HG03469 (cell line): ENCODE results near the gene TNIP1.

Experiments used
- ATAC-seq: cut with Tn5 transposase; IDR thresholded peaks from one replicate; pipeline ENCODE4 v1.9.1; 2021; ENCODE audit warnings: mild to moderate bottlenecking, moderate library complexity, moderate number of reproducible peaks; ENCODE audit not compliant: unreplicated experiment

Gene TNIP1

DNA sequence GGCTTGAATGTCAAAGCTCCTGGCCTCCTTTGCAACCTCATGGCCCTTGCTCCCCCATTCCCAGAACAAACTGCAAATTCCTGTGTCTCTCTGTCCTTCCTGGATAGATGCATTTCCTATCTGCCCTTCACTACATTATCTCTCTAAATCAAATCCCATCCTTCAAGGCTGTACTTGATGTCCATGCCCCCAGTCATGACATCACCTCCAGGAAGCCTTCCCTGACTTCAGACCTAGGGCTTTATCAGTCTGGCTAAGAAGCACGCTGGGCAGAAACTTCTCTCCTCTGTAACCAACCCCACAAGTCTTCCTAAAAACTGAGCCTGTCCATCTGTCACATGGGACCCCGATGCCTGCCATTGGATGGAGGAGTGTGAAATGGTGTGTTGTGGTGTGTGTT is 25.7 kb upstream of the TNIP1 start:
- no peak for ATAC-seq

DNA sequence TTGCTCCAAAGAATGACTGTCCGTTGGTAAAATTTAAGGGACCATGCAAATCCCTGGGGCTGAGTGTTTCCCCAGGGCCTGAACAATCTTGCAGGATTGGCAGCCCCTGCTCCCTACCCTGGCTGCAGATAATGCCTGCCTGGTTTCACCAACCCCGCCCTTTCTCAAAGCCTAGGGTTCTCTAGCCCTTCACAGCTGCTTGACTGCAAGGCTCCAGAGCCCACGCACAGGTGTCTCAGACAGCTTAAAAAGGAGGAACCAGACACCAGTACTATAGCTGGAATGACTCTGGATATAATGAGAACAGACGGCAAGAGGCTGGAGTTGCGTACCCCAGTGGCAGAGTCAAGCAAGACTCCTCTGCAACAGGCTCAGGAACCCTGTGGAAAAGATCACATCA is 25.2 kb upstream of the TNIP1 start:
- no peak for ATAC-seq

DNA sequence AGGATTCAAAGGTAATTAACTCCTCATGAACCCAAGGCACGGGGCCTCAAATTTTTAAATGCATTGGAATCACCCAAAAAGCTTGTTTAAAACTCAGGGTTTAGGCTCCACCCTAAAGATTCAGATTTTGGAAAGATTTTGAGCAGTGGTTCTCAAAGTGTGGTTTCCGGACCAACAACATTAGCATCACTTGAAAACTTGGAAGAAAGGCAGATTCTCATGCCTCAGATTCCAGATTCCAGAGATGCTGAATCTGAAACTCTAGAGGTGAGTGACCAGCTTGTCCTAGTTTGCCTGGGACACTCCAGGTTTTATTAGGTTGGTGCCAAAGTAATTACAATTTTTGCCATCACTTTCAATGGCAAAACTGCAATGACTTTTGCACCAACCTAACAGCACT is 24.7 kb upstream of the TNIP1 start:
- no peak for ATAC-seq

DNA sequence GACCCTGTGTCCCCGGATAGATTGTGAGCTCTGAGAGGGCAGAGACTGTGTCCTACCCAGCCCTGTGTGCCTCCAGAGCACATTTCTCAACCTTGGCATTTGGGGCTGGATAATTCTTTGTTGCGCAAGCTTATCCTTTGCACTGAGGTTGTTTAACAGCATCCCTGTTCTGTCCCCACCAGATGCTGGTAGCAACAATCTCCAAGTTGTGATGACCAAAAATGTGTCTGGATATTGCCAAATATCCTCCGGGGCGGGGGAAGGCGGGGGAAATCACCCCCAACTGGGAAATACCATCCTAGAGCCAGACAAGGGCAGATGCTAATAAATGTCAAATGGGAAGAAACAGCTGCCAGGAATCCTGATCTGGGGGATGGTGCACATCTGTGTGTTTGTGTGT is 24.0 kb upstream of the TNIP1 start:
- ATAC-seq: no peak

DNA sequence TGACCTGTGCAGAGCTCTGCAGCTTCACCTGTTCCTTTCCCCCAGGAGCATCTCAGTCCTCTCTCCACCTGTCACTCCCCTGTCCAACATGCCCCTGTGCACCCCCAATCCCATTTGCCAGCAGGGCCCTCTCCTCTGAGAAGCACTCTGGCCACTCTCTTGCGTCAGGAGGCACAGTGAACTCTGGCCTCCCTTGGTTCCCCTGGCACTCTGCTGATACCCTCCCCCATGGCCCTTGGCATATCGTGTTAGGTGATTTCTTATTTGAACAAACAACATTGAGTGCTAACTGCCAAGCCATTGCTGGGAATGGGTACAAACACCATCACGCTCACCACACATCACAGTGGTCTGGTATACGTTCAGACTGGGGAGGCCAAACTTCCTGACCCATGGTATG is 20.9 kb upstream of the TNIP1 start:
- ATAC-seq: no peak

DNA sequence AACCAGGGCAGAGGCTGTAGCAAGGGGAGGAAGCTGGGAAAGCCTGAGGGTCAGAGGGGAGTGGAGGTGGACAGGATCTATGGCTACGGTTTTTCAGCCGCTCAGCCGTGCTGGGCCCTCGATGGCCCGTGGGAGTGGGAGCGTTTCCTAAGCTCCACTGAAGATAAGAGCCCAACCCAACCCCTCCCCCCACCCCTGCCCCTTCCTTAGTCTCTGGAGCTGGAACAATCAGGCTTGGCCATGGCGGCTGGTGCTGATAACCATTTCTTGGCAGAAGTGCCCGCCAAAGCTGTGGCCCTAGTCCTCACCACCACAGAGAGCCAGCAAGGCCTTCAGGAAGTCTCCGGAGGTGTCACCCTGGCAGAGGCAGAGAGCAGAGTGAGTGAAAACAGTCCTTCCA is 20.3 kb upstream of the TNIP1 start:
- no peak for ATAC-seq

DNA sequence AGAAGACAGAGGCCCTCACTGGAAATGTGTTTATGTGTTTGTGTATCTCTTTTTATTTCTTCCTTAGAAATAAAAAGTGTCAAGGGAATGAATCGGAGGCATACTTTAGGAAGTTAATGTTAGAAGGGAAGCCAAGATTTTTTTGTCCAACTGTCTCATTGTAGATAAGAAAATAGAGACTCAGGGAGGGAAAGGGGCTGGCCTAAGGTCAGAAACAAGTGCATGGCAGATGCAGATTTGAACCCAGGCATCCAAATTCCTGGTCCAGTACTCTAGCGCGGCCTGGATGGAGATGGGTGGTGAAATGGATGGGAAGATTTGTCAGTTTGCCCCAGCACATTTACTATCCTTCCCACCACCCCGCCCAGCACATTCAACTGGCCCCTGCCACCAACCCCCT is 19.8 kb upstream of the TNIP1 start:
- no peak for ATAC-seq

DNA sequence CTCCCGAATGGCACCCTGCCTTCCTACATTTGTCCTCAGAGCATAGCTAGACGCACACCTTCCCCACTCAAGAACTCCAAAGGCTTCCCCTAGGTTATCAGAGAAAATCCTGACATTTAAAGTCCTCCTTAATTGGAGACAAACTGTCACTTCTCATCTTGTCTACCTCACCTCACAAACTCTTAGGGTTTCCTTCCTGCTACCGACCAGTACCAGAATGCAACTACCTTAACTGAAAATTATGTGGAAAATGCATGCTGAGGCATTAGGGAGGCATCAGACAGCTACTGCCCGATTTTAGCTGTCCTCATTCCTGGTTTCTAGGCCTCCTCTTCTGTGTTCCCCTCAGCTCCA is 17.9 kb upstream of the TNIP1 start:
- ATAC-seq: no peak

DNA sequence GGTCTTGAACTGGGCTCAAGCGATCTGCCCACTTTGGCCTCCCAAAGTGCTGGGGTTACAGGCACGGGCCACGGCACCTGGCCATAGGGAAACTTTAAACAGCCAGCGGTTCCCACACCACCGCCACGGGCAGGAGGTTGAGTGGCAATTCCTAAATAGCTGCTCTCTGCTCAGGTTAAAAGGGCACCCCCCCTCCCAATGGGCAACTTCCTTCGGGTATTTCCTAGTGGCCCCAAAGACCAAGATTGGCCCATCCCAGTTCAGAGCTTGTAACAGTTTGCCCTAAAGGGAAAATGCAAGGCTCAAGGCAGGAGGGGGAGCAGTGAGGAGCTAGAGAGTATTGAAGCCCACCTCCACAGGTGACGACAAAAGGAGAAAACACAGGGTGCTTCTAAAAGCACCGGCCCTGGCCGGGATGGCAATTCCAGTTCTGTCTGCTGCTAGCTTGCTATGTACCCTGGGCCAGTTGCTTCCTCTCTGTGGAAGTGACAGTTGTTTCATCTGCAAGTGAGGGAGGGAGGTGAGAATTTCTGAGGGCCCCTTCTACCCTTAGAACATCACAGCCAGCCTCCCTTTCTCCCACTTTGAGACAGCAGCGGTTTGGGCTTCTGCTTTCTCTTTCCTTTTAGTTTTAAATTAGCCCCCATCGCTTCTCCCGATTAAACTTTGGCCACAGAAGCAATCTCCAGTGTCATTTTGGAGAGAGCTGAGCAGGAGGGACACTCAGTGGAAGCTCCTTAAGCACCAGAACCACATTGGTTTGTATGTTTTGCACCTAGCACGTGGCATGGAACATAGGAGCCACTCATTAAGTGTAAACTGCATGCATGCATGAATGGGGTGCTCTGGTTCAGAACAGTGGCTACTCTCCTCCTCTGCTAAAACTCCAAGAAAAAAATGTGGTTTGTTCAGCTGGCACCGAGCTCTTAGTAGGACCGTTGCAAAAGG is 17.3 kb upstream of the TNIP1 start:
- ATAC-seq: no peak

DNA sequence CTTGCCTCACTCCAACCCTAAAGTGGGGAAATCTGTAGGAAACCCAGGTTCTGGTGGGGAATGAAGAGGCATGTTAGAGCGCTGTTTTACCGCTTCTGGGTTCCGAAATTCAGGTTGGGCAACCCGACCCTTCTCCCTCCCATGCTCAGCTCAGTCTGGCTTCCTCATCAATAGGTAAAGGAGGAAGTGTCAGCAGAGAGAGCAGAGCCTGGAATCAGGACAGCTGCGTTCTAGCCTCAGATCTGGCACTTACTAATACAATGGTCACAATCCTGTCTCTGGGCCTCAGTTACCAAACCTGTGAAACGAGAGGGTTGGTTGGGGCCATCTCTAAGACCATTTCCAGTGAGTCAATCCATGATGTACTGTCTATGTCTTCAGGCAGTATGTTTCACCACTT is 16.2 kb upstream of the TNIP1 start:
- no peak for ATAC-seq

DNA sequence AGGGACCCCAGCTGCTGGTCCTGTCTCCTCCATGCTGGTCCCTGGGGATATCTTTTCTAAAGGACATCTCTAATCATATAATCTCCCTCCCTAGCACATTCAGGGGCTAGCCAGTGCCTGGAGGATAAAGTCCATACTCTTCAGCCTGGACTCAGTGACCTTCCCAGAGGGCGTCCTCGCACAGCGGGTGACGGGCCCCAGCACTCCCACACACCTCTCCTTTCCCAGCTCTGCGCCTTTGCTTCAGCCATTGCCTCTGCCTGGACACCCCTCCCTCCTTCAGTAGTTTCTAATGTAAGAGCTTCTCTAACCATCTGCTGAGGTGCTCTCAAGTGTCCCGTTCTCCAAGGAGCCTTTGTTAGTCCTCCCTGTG is 15.2 kb upstream of the TNIP1 start:
- no peak for ATAC-seq

DNA sequence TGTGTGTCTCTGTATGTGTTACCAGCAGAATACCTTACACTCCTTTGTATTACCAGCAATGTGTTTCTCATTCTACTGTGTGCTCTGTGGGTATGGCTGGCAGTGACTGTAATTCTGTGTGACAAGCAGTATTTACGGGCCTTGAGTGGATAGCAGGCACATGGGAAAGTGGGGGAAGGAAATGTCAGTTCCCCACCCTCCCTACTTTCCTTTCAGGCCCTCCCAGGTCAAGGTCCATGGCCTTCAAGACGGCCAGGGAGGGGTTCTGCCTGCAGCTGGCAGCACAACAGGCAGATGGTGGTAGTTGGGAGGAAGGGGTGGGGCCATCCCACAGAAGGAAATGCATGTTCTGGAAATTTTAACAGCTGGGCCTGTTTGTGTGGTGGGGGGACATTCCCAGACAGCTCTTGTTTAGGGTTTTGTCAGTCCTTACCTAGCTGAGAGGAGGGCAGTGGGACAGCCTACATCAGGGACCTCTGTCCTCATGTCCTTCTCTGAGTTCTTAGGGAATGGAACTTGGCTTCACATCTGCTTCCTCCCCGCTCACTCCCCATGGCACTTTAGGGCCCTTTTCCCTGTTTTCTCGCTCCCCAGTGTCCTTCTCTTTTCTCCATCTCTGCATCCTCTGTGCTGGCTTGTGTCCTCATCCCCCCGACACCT is 14.6 kb upstream of the TNIP1 start:
- no peak for ATAC-seq

DNA sequence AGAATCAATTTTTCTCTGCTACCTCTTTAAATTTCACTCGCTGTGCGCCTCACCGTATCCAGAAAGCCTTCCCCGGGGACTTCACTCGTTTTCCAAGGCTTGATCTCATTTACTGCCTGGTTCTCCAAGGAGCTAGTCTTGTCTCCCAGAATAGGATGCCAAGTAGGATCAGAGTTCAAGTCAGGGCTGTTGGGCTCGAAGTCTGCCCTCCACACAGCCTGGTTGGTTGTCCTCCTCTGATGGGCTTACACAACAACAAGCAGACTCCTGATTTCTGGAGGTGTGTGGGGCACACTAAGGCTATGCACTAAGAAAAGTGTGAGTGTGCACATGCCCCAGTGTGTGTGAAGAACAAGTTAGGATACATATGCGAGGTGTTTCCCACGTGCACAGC is 14.0 kb upstream of the TNIP1 start:
- ATAC-seq: no peak

DNA sequence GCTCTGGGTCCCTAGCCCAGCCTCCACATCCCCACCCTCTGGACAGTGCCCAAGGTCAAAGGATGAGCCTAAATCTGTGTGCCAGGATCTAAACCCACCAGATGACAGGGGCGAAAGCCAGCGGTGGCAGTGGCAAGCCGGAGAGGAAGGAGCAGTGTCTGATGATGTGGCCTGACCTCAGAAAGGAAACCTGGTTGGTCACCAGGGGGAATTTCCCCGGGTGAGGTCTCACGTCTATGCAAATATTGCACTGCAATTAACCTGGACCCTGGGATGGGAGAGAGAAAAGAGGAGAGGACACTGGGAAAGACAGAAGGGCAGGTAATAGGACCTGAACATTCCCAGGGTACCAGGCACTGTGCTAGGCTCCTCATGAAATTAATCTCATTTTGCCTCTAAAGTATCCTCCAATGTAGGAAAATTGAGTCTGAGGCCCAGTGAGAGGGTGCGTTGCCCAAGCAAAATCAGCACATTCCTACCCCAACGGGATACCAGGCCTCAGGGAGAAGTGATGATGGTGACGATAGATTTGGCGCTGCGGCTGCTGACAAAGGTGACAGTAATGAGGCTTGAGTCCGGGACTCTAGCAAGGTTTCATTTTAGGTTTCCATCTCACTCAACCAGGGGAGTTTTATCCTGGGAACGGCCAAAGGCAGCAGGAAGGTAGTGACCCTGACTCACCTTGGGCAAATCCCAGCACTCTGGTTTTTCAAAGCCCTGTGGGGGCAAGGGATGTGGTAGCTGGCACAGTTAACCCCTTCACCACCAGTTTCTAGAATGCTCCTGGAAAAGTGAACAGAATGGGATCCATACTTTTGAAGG is 13.4 kb upstream of the TNIP1 start:
- peak; percentile 68 for ATAC-seq

DNA sequence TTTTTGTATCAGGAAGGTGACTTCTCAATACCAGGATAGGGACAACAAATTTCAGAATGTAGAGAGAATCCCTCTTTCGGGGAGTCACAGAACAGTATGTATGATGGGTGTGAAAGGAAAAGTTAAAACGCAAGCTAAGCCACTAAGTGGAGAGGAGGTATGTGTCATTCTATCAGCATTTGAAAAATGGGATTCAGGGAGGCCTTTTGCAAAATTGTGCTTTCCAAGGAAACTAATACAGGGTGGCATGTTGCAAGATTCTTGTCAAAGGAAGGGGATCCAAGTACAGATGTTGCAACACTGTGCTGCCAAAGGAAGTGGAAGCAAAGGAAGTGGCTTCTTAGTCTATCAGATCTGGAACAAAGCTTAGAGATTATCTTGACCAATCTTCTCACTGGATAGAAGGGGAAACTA is 12.6 kb upstream of the TNIP1 start:
- ATAC-seq: peak; percentile 2

DNA sequence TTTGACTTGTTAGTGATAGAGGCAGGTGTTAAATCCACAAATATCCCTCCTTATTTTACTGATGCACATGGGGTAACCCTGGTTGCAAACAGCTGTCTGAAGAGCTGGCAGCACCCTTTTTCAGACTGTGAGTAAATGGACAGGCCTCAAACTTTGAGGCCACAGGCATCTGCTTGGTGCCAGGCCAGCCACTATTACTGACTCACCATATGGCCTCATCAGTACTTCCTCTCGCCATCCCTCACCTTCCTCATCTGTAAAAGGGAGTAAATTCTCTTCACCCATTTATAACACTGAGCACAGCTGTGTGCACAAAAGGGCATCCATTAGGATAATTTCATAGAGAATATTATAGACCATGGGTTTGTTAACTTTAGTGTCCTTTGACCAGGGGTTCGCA is 11.9 kb upstream of the TNIP1 start:
- ATAC-seq: no peak

DNA sequence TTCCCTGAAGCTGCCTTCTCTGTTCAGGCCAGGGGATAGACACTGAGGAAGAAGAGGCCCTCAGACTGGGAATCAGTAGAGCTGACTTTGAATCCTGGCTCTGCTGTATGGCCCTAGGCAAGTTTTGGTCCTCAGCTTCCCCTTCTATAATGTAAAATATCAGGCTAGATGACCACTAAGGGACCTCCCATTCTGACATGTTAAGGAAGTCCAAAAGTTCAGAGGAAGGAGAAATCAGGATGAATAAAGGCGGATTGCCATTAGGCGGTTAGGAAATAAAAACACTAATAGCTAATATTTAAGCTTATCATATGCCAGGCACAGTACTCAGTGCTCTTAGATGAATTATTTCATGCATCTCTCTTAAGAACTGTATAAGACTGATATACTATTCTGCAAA is 8.9 kb upstream of the TNIP1 start:
- ATAC-seq: no peak

DNA sequence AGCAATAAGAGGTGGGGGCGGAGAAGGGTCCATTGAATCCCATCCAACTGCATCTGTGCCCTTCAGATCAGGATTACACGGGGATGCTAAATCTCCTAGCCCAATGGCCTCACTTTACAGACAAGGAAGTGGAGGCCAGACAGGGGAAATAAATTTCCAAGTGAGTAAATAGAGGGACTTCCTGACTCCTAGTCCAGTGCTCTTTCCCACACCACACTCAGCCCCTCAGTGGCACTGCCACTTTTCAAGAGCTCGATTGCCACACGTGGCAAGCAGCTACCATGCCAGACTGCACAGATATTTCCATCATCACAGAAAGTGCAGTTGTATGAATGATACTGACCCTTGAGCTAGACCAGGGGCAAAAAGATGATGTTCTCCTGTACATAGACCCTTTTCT is 8.2 kb upstream of the TNIP1 start:
- ATAC-seq: no peak

DNA sequence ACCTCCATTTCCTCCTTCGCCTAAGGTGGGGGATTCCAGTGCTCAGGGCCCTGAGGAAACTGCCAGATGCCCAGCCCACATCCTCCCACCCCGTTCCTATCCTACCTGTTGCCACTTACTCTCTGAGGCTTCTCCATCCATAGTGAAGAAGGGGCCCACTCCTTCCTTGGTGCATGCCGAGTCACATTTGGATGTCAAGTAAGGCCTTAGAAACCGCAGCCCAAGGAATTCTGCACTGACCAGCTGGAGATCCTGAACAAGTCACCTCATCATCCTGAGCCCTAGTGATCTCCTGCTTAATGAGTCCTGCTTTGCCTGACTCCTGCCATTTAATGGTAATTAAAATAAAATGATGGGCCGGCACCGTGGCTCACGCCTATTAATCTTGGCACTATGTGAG is 6.7 kb upstream of the TNIP1 start:
- ATAC-seq: no peak

DNA sequence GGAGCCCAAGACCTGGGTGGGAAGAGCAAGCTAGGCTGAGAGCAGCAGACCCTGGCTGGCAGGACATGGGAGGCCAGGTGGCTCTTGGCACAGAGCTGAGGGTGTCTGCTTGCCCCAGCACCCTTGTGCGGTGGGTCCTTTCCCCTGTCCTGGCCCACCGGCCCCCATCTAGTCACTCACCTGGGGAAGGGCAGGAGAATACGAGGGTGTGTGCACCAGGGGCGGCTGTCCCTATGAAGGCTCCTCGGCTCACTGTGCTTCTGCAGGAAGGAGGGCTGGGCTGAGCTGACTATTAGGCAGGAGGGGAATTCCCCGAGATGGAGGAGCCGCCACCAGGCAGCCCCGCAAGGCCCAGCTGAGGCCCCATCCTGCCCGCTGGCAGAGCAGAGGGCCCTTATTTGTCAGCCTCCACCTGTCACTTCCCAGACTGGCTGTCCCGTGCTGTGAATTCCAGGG is 6.1 kb upstream of the TNIP1 start:
- peak; percentile 51 for ATAC-seq

DNA sequence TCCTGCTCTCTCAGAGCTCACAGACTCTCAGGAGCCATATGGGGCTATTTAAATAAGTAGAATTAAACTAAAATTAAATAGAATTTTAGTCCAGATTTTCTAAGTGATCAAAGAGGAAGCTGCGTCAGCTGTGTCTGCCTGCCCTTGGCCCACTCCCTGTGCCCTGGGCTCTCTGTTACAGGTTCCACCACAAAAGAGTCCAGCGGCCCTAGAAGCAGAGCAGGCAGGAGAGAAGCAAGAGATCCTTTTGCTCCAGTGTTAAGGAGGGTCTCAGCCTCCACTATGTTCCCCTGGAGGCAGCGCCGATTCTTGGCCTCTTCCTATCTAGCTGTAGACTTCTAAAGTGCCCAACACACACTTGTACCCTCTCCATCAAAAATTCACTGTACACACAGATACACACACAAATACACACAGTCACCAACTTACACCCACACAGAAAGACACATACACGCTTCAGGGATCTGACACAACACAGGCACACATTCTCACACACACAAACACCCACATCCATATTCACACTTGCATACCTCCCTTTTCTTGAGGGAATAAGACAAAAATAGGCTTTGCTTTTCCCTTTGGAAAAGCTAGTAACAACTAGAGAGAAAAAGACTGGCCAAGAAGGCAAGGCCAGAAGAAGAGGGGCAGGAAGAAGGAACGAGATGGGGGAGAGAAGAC is 5.5 kb upstream of the TNIP1 start:
- ATAC-seq: no peak
